Mesendoderm (in vitro differentiated cells): ENCODE results near the gene UBD.
A peak's percentile ranks its signal among the peaks of the same experiment; 100 is the strongest.

Experiments used
- DNase-seq: peaks from one replicate; pipeline ENCODE4 v3.0.0; 2013
- H2AK5ac ChIP-seq: 2 replicates; pipeline ENCODE4 v1.6.1; 2013; ENCODE audit warnings: low read length, inconsistent platforms
- H2BK120ac ChIP-seq: 2 replicates; pipeline ENCODE4 v1.6.1; 2013; ENCODE audit warnings: low read depth, mild to moderate bottlenecking, low read length, moderate library complexity, mixed read lengths
- H2BK15ac ChIP-seq: replicated peaks from 2 replicates; pipeline ENCODE4 v1.6.1; 2013; ENCODE audit warnings: low read depth, mild to moderate bottlenecking, moderate library complexity
- H2BK5ac ChIP-seq: 2 replicates; pipeline ENCODE4 v1.6.1; 2013; ENCODE audit warnings: low read length, inconsistent platforms
- H3K18ac ChIP-seq: 2 replicates; pipeline ENCODE4 v1.6.1; 2013; ENCODE audit warnings: mild to moderate bottlenecking, low read length, mixed read lengths
- H3K23ac ChIP-seq: one replicate; pipeline ENCODE4 v1.6.1; 2013; ENCODE audit warnings: low read length
- H3K27ac ChIP-seq: 2 replicates; pipeline ENCODE4 v1.5.1; 2013; ENCODE audit warnings: low read depth, mild to moderate bottlenecking, inconsistent platforms, low read length, moderate library complexity
- H3K27me3 ChIP-seq: 2 replicates; pipeline ENCODE4 v1.6.1; 2013; ENCODE audit warnings: low read length, control low read depth, mild to moderate bottlenecking, inconsistent platforms; ENCODE audit not compliant: insufficient read depth, poor library complexity
- H3K36me3 ChIP-seq: 2 replicates; pipeline ENCODE4 v1.6.1; 2013; ENCODE audit warnings: low read length, inconsistent platforms; ENCODE audit not compliant: control insufficient read depth, insufficient read depth
- H3K4ac ChIP-seq: one replicate; pipeline ENCODE4 v1.6.1; 2013; ENCODE audit warnings: low read depth, mild to moderate bottlenecking, low read length, moderate library complexity
- H3K4me1 ChIP-seq: 2 replicates; pipeline ENCODE4 v1.6.1; 2013; ENCODE audit warnings: low read depth, low read length, inconsistent platforms; ENCODE audit not compliant: control insufficient read depth
- H3K4me2 ChIP-seq: 2 replicates; pipeline ENCODE4 v1.6.1; 2013; ENCODE audit warnings: low read length
- H3K4me3 ChIP-seq: 2 replicates; pipeline ENCODE4 v1.5.1; 2013; ENCODE audit warnings: mild to moderate bottlenecking, low read length
- H3K56ac ChIP-seq: one replicate; pipeline ENCODE4 v1.6.1; 2013; ENCODE audit warnings: low read length
- H3K79me1 ChIP-seq: 2 replicates; pipeline ENCODE4 v1.6.1; 2013; ENCODE audit warnings: low read length, inconsistent platforms
- H3K79me2 ChIP-seq: 2 replicates; pipeline ENCODE4 v1.6.1; 2013; ENCODE audit warnings: mild to moderate bottlenecking, low read length; ENCODE audit not compliant: control insufficient read depth, insufficient read depth
- H3K9ac ChIP-seq: 2 replicates; pipeline ENCODE4 v1.6.1; 2013; ENCODE audit warnings: low read length, inconsistent platforms
- H4K5ac ChIP-seq: one replicate; pipeline ENCODE4 v1.6.1; 2013; ENCODE audit warnings: low read length
- H4K8ac ChIP-seq: one replicate; pipeline ENCODE4 v1.6.1; 2013; ENCODE audit warnings: low read depth, mild to moderate bottlenecking, control low read depth, low read length, moderate library complexity
- WGBS: extraction: QIAGEN DNeasy Blood & Tissue Kit; methylation state at CpG from one replicate; pipeline ENCODE4 v1.1.7; 2013; ENCODE audit warnings: low lambda C conversion rate, missing lambda C conversion rate; ENCODE audit not compliant: insufficient coverage; ENCODE audit errors: extremely low coverage; 5-methylcytosine and 5-hydroxymethylcytosine counted together

The UBD gene

GRCh38 chr6:29519291-29520010, 40.1 kb downstream of the UBD start:
- no peak overlapping the region for H3K27ac ChIP-seq
- no CpG with 5 or more reads among the region's 6 CpGs for WGBS
- H3K18ac ChIP-seq, result no peak overlapping the region
- no peak overlapping the region for H4K8ac ChIP-seq
- no peaks in the 10 kb centered on the region for H3K27me3 ChIP-seq
- H3K4me3 ChIP-seq, result no peak overlapping the region
- H3K79me2 ChIP-seq, result no peaks in the 10 kb centered on the region
- H4K5ac ChIP-seq, result no peak overlapping the region
- H3K56ac ChIP-seq, result no peak overlapping the region
- no peak overlapping the region for H2BK120ac ChIP-seq
- no peak overlapping the region for H3K9ac ChIP-seq
- no peak overlapping the region for H2BK5ac ChIP-seq
- H3K36me3 ChIP-seq, result no peaks in the 10 kb centered on the region
- no peak overlapping the region for H2BK15ac ChIP-seq
- no peak overlapping the region for H2AK5ac ChIP-seq
- no peaks in the 10 kb centered on the region for H3K79me1 ChIP-seq
- no peak for DNase-seq
- no peak overlapping the region for H3K4ac ChIP-seq
- H3K23ac ChIP-seq, result no peak overlapping the region
- no peak overlapping the region for H3K4me2 ChIP-seq
- no peaks in the 10 kb centered on the region for H3K4me1 ChIP-seq

DNA sequence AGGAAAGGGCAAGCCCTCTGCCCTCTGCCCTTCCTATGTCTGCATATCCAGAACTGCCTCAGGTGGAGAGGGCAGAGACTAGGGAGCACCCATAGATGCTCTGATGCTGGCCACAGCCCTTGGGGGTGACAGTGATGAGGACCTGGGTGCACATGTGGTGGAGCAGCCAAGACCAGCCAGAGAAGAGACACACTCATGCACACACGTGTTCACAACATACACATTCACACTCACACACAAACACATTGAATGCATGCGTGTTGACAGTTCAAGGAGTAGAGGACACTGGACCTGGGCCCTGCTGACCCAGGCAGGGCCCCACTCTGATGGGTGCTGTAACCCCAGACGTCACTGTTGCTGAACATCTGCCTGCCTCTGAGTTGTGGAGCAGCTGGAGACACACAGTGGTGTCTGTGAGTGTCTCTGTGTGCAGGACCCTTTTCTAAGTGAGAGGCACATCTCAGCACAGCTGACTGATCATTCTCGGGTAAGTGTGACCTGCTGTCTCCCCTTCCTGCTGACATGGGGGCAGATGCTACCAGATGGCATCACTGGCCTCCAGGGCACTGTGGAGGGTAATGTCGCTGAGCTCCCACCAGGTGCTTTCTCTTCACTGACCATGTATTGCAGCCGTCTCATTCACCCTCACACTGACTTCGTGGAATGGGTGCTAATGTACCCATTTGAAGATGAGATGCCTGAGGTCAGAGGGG, 41.6 kb downstream of the UBD start:
- Histone ChIP-seq H4K8ac (no peak overlapping the region), H2BK15ac (no peak overlapping the region), H3K9ac (no peak overlapping the region), H3K4ac (no peak overlapping the region), H2BK5ac (no peak overlapping the region), H3K18ac (no peak overlapping the region), H2AK5ac (no peak overlapping the region), H3K27ac (no peak overlapping the region), H2BK120ac (no peak overlapping the region), H3K4me3 (no peak overlapping the region), H3K23ac (no peak overlapping the region), H3K79me1 (no peaks in the 10 kb centered on the region), H3K27me3 (no peaks in the 10 kb centered on the region), H3K56ac (no peak overlapping the region), H4K5ac (no peak overlapping the region), H3K4me1 (no peaks in the 10 kb centered on the region), H3K79me2 (no peaks in the 10 kb centered on the region), H3K4me2 (no peak overlapping the region), H3K36me3 (no peaks in the 10 kb centered on the region)
- WGBS, result no CpG with 5 or more reads among the region's 7 CpGs
- no peak for DNase-seq

- Histone ChIP-seq H3K79me2 (no peaks in the 10 kb centered on the region), H2BK120ac (no peak overlapping the region), H3K27ac (no peak overlapping the region), H3K4ac (no peak overlapping the region), H3K27me3 (no peaks in the 10 kb centered on the region), H4K5ac (no peak overlapping the region), H3K79me1 (no peaks in the 10 kb centered on the region), H3K4me1 (no peaks in the 10 kb centered on the region), H3K9ac (no peak overlapping the region), H3K4me2 (no peak overlapping the region), H2BK15ac (no peak overlapping the region), H2BK5ac (no peak overlapping the region), H4K8ac (no peak overlapping the region), H3K18ac (no peak overlapping the region), H3K36me3 (no peaks in the 10 kb centered on the region), H3K4me3 (no peak overlapping the region), H2AK5ac (no peak overlapping the region), H3K56ac (no peak overlapping the region), H3K23ac (no peak overlapping the region)
- DNase-seq, result peak; percentile 10
- no CpG with 5 or more reads among the region's 1 CpG for WGBS
These were observed 42.3 kb downstream of the UBD start for GRCh38 chr6:29517245-29517644.

DNA sequence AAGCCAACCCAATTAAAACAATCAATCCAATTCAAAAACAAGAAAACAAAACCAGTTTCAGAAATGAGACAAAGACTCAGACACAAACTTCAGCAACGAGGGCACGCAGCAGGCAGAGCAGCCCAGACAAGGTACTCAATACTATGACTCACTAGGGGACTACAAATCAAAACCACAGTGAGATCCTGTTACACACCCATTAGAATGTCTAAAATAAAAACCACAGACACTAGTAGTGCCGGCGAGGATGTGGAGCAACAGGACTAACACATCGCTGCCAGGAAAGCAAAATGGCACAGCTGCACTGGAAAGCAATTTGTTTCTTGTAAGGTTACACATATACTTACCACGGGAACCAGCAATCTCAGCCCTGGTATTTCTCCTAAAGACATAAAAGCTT, 43.4 kb downstream of the UBD start:
- H3K18ac ChIP-seq, result no peak overlapping the region
- H3K36me3 ChIP-seq, result no peaks in the 10 kb centered on the region
- no peak overlapping the region for H2AK5ac ChIP-seq
- DNase-seq, result no peak
- no peaks in the 10 kb centered on the region for H3K79me2 ChIP-seq
- H2BK15ac ChIP-seq, result no peak overlapping the region
- no peak overlapping the region for H3K4me3 ChIP-seq
- H4K5ac ChIP-seq, result no peak overlapping the region
- H3K27ac ChIP-seq, result no peak overlapping the region
- H3K56ac ChIP-seq, result no peak overlapping the region
- H3K4ac ChIP-seq, result no peak overlapping the region
- no peaks in the 10 kb centered on the region for H3K4me1 ChIP-seq
- H3K23ac ChIP-seq, result no peak overlapping the region
- WGBS, result no CpG with 5 or more reads among the region's 6 CpGs
- no peaks in the 10 kb centered on the region for H3K27me3 ChIP-seq
- no peak overlapping the region for H2BK5ac ChIP-seq
- H3K4me2 ChIP-seq, result no peak overlapping the region
- no peak overlapping the region for H2BK120ac ChIP-seq
- no peak overlapping the region for H3K9ac ChIP-seq
- H3K79me1 ChIP-seq, result no peaks in the 10 kb centered on the region
- no peak overlapping the region for H4K8ac ChIP-seq

DNA sequence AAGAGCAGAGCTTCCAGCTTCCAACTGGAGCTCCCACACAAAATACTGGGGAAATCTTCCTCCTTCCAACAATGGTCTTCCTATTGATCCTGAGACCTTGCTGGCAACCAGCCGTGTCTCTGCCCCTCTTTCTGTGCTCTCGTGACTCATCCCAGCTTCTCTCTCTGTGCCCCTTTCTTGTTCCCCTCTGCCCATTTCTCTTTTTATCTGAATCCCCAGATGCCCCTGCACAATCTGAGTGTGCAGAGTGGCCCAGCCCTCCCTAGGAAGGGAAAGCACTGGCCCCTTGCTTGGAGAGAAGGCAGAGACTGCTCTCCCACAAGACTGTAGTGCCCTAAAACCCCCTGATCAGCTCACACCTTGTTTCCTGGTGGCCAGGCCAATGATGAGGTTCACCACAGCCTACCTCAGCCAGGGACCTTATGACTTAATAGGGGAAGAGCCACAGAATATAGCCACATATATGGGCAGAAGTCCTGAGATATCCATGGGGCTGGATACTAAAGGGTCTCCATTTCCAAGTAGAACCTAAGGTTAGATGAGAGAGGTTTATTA, 48.7 kb downstream of the UBD start:
- H3K18ac ChIP-seq, result no peak overlapping the region
- no peaks in the 10 kb centered on the region for H3K27me3 ChIP-seq
- no peak overlapping the region for H4K5ac ChIP-seq
- no peaks in the 10 kb centered on the region for H3K79me1 ChIP-seq
- H3K4me2 ChIP-seq, result no peak overlapping the region
- no peak overlapping the region for H3K23ac ChIP-seq
- H3K79me2 ChIP-seq, result no peaks in the 10 kb centered on the region
- no peak overlapping the region for H2BK5ac ChIP-seq
- no peak overlapping the region for H3K4me3 ChIP-seq
- no CpG with 5 or more reads among the region's 2 CpGs for WGBS
- H4K8ac ChIP-seq, result no peak overlapping the region
- no peaks in the 10 kb centered on the region for H3K4me1 ChIP-seq
- no peak overlapping the region for H3K4ac ChIP-seq
- no peak overlapping the region for H2BK15ac ChIP-seq
- no peaks in the 10 kb centered on the region for H3K36me3 ChIP-seq
- no peak overlapping the region for H3K56ac ChIP-seq
- H2AK5ac ChIP-seq, result no peak overlapping the region
- H3K27ac ChIP-seq, result no peak overlapping the region
- no peak for DNase-seq
- no peak overlapping the region for H3K9ac ChIP-seq
- no peak overlapping the region for H2BK120ac ChIP-seq
